ES-I3 (cell line): ENCODE measurements around the gene HTT.

Experiments used
- H3K36me3 ChIP-seq: 2 replicates; pipeline ENCODE4 v1.6.1; 2013; ENCODE audit warnings: mild to moderate bottlenecking, low read length, control low read depth, moderate library complexity; ENCODE audit not compliant: insufficient read depth
- H3K4me1 ChIP-seq: 2 replicates; pipeline ENCODE4 v1.6.1; 2013; ENCODE audit warnings: mild to moderate bottlenecking, control low read depth, low read length; ENCODE audit not compliant: insufficient read depth
- H3K9ac ChIP-seq: 2 replicates; pipeline ENCODE4 v1.6.1; 2013; ENCODE audit warnings: low read depth, mild to moderate bottlenecking, low read length, moderate library complexity
- H3K9me3 ChIP-seq: 2 replicates; pipeline ENCODE4 v1.6.1; 2013; ENCODE audit warnings: mild to moderate bottlenecking, low read length, moderate library complexity; ENCODE audit not compliant: control insufficient read depth, insufficient read depth

HTT gene

GRCh38 chr4:3263053-3263875, 188.8 kb downstream of the HTT start:
- Histone ChIP-seq H3K9me3 (no peaks in the 10 kb centered on the region), H3K36me3 (no peaks in the 10 kb centered on the region), H3K9ac (no peak overlapping the region), H3K4me1 (peaks cover 2% of the 10 kb centered on the region; the same call in 1 of the 2 replicates)

- no peaks in the 10 kb centered on the region for H3K36me3 ChIP-seq
- H3K9me3 ChIP-seq: no peaks in the 10 kb centered on the region
- H3K9ac ChIP-seq: no peak overlapping the region
- H3K4me1 ChIP-seq: peaks cover 2% of the 10 kb centered on the region; the same call in 1 of the 2 replicates
Measured at GRCh38 chr4:3263876-3264193, 189.4 kb downstream of the HTT start.

DNA sequence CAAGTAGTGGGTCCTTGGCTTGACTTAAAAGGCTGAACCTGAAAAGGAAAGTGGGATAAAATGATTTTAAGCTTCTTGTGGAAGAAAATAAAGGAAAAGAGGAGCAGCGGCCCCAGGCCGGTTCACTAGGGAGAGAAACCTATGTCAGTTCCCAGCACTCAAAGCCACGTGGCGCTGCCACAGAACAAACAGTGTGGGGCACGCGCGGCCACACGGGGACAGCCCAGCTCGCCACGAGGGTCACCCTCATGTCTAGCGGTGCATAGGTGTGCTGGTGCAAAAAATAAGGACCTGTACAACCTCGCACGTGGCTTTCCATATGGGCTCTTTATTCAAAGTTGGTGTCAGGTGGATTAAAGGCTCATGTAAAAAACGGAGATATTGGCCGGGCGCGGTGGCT, 191.6 kb downstream of the HTT start:
- no peak overlapping the region for H3K9ac ChIP-seq
- no peaks in the 10 kb centered on the region for H3K9me3 ChIP-seq
- no peaks in the 10 kb centered on the region for H3K36me3 ChIP-seq
- peaks cover 2% of the 10 kb centered on the region; the same call in 1 of the 2 replicates for H3K4me1 ChIP-seq

- Histone ChIP-seq H3K9ac (no peak overlapping the region), H3K36me3 (no peaks in the 10 kb centered on the region), H3K9me3 (no peaks in the 10 kb centered on the region), H3K4me1 (peaks cover 2% of the 10 kb centered on the region; the same call in 1 of the 2 replicates)
Measured at GRCh38 chr4:3267576-3268394, 193.3 kb downstream of the HTT start.

- Histone ChIP-seq H3K36me3 (no peaks in the 10 kb centered on the region), H3K9me3 (no peaks in the 10 kb centered on the region), H3K9ac (no peak overlapping the region), H3K4me1 (peaks cover 2% of the 10 kb centered on the region; the same call in 1 of the 2 replicates)
Measured at GRCh38 chr4:3268395-3269104, 194.1 kb downstream of the HTT start.

DNA sequence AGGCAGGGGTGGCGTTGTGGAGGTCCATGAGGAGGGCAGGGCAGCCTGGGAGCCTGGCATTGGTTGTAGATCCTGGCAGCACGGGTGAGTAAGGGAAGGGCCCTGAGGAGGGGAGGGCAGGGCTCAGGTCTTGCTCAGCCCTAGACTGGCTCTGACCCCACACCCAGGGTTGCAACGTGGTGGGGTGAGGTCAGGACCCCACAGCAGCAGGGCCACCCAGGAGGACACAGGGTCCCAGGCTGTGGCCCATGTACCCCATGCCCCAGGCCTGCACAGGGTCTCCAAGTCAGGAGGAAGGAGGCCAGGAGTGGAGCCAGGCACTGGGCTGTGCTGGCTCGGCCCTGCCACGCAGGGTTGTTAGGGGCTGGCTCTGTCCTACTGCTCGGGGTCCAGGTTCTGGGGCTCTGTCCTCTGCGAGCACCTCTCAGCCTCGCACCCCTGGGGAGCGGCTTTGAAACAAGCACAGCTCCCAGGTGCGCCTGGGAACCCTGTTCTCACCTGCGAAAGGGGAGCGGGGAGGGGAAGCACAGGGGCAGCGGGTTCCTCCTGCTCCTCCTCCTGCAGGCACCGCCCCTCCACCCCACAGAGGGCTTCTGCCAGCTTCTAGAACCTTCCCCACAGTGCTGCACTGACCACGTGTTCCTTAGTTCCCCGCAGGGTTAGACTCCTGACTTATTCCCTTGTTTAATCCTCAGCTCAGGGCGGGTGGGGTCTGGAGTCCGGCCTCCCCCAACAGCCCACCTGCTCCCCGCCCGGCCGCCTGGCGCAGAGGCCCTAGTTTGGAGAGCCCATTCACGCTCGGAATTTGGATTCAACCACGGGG, 194.8 kb downstream of the HTT start:
- Histone ChIP-seq H3K36me3 (no peaks in the 10 kb centered on the region), H3K9me3 (no peaks in the 10 kb centered on the region), H3K4me1 (peaks cover 2% of the 10 kb centered on the region; the same call in 1 of the 2 replicates), H3K9ac (no peak overlapping the region)

DNA sequence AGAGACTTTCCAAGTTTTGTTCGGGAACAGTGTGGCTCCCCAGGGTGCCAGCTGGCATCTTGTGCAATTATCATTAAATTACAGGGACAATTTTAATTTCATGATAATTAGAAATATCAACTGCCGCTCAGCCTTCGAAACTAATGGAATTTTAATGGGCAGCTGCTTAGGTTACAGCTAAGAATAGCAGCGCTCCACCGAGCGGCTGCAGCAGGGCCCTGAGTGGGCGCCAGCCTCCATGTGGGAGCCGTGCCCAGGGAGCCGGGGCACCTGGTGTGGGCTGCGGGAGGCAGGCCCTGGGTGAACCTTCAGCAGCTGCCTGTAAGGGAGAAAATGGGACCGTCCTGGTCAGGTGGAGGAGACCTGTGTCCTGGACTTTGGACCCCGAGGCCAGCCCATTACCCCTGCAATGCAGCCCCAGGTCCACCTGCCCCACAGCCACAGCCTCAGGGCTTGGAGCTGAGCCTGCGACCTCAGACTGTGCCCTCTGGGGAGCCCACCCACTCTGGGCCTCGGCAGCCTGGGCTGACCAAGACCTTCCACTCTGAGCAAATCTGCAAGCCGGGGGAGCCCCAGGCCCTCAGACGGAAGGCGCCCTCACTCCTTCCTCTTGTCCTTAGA, 195.6 kb downstream of the HTT start:
- H3K9me3 ChIP-seq: no peaks in the 10 kb centered on the region
- H3K9ac ChIP-seq: no peak overlapping the region
- peaks cover 2% of the 10 kb centered on the region; the same call in 1 of the 2 replicates for H3K4me1 ChIP-seq
- H3K36me3 ChIP-seq: no peaks in the 10 kb centered on the region

GRCh38 chr4:3271131-3271530, 196.7 kb downstream of the HTT start:
- no peaks in the 10 kb centered on the region for H3K9me3 ChIP-seq
- H3K4me1 ChIP-seq: peaks cover 2% of the 10 kb centered on the region; the same call in 1 of the 2 replicates
- H3K36me3 ChIP-seq: no peaks in the 10 kb centered on the region
- H3K9ac ChIP-seq: no peak overlapping the region

- Histone ChIP-seq H3K9ac (no peak overlapping the region), H3K4me1 (no peaks in the 10 kb centered on the region), H3K36me3 (no peaks in the 10 kb centered on the region), H3K9me3 (peaks cover 3% of the 10 kb centered on the region; the same call in 1 of the 2 replicates)
Measured at GRCh38 chr4:3276986-3277385, 202.5 kb downstream of the HTT start.

DNA sequence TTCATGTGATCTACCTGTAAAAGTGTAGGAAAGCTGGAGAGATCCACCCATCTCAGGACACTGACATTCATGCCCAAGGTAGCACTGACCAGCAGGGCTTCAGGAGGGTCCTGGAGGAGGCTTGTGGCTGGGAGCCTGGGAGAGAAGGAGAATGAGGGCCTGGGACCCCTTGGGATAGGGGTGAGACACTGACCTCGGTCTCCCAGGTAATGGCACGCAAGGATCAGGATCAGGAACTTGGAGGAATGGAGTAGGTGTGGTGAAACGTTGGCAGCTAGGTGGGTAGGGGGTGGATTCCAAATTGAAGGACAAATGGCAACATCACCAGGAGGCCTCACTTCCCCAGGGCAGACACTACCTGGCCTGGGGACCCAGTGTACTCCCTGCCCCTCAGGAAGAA, 206.0 kb downstream of the HTT start:
- Histone ChIP-seq H3K9ac (no peak overlapping the region), H3K4me1 (no peaks in the 10 kb centered on the region), H3K9me3 (peaks cover 3% of the 10 kb centered on the region; the same call in 1 of the 2 replicates), H3K36me3 (no peaks in the 10 kb centered on the region)

DNA sequence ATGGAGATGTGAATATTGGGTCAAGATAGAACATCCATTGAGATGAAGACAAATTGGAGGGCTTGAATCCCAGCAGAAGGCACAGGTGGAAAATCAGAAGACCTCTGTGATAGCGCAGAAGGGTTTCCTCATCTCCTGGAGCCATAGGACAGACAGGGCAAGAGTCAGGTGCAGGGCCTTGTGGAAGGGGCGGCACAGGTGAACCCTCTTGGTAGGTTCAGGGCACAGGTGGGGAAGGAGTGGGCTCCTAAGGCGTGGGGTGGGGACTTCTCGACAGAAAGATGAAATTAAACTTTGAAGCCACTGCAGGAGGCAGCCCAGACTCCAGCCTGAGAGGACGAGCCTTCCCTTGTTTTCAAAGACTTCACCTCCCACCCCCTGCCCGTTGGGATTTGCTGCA, 209.0 kb downstream of the HTT start:
- Histone ChIP-seq H3K4me1 (no peaks in the 10 kb centered on the region; the same call in 1 of the 2 replicates), H3K9me3 (peaks cover 3% of the 10 kb centered on the region; the same call in 1 of the 2 replicates), H3K9ac (no peak overlapping the region), H3K36me3 (no peaks in the 10 kb centered on the region)

DNA sequence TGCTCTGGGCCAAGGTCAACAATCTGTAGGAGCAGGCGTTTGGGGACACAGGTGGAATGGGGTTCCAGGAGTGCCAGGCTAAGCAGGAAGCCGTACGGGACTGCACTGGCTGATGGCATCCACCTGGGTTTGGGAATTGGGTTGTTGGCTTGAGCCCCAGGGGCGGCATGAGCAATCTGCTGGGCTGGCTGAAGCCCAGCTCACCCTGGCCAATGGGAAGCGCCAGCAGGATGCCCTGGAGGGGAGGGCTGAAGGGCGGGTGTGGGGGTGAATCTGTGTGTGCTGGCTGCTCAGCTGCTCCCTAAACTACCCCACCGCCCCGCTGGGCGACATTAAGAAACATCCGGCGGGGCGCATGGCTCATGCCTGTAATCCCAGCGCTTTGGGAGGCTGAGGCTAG, 209.4 kb downstream of the HTT start:
- no peaks in the 10 kb centered on the region for H3K36me3 ChIP-seq
- no peak overlapping the region for H3K9ac ChIP-seq
- H3K9me3 ChIP-seq: peaks cover 3% of the 10 kb centered on the region; the same call in 1 of the 2 replicates
- H3K4me1 ChIP-seq: no peaks in the 10 kb centered on the region; the same call in 1 of the 2 replicates
